Fibroblast of skin of back (primary cell): ENCODE data around the gene POLR2M.

ENCODE experiments used
- DNase-seq: peaks from one replicate; pipeline ENCODE4 v3.0.0-alpha.2; 2013

POLR2M gene

GRCh38 chr15:57741089-57741488 lies 34.6 kb downstream of the POLR2M start:
- DNase-seq = no peak

- no peak for DNase-seq
Measured at GRCh38 chr15:57743424-57743823, 36.9 kb downstream of the POLR2M start.

DNA sequence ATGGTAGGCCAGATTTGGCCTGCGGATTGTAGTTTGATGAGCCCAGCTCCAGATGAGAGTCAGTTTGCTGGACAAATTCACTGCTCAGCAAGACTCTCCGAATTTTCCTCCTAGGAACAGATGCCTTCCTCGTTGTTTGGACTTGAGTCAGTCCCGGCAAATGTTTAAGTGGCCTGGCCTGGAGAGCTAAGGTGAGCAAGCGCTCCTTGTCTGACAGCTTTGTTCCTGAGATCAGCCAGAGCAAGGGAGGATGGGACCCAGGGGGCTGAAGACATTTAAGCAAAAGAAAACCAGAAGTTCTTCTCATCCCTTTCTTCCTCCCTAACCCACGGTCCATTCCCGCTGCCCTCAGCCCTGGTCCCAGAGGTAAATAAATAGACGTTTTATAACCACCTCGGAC lies 40.3 kb downstream of the POLR2M start:
- no peak for DNase-seq

GRCh38 chr15:57747206-57747896 lies 40.8 kb downstream of the POLR2M start:
- DNase-seq = no peak

GRCh38 chr15:57751177-57751800 lies 44.8 kb downstream of the POLR2M start:
- DNase-seq = peak; percentile 56

DNA sequence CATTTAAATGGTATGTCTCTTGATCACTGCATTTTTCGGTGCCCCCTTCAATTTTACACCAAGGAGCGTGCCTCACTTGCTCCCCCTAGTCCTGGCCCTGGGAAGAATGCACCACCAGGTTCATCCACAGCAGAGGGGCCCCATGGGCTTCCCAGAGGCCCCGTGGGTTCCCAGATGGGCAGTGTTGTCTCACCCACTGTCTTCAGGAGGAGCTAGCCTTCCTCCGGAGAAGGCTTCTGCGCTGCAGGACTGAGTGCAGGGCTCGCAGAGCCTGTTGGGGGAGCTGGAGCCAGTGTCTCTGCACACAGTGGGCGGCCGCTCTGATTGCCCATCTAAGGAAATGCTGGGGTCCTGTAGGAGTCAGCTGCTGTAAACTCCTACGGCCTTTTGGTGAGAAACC lies 45.9 kb downstream of the POLR2M start:
- no peak for DNase-seq

DNA sequence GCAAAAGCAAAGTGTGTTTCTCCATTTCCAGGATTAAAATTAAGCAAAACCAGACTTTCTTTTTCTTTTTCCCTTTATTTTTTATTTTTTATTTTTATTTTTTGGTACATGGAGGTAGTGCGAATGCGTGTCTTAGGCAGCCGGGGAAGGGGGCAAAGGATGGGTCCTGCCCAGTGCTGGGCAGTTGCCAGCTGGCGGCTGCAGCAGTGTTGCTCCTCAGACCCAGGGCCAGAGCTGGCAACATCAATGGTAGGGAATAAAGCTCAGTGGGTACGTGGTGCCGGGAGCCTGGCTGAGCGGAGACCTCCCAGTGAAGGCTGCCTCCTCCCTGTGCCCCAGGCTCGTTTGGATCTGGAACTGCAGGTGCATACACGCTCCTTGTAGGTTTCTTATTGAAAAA lies 46.3 kb downstream of the POLR2M start:
- no peak for DNase-seq

DNA sequence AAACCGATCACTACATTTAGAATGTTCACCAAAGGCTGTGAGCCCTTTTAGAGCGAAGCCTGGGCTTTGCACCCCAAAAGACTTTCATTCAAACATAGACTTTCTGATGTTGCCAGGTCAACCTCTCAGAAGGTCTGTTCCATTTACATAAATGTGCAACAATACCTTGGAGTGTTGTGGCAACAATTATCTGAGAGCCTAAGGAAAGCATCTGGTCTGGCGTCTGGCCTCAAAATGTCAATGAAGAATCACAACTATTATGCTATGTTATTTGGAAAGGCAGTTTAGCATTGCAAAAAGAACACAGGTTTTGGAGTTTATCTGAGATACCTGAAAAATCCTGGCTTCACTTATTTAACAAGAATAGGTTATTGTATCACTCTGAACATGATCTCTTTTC lies 50.0 kb downstream of the POLR2M start:
- DNase-seq = no peak

DNA sequence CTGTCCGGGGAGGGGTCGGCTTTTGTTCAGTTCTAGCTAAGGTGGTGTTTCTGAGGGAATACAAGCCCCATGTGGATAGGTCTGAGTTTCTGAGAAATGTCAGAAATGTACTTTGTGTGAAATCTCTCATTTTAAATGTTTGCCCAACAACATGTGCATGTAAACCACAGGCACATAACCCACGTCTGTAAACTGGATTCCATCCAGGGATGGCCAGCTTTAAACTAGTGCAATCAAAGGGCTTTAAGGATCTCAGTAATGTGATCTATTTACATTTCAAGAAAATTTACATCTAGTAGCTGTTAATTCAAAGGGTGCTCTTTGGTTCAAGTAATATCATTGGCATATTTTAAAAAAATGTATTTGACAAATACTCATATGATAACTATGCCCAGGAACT lies 52.0 kb downstream of the POLR2M start:
- DNase-seq = no peak

- DNase-seq = no peak
Measured at GRCh38 chr15:57761562-57761961, 55.0 kb downstream of the POLR2M start.

DNA sequence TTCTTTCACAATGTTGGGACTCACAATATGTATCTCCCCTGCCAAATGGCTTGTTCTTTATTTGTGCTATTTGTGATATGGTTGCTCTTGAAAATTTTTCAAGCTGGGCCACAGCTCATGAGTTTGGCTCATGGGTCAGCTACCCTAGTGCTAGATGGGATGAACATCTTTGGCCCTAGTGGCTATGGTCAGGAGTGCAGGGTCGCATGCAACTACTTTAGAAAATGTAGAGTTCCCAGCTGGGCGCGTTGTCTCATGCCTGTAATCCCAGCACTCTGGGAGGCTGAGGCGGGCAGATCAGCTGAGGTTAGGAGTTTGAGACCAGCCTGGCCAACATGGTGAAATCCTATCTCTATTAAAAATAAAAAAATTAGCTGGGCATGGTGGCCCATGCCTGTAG lies 55.8 kb downstream of the POLR2M start:
- no peak for DNase-seq

GRCh38 chr15:57763176-57763964 lies 56.9 kb downstream of the POLR2M start:
- no peak for DNase-seq
